K562 (cell line): ENCODE data around the gene CIB2. TPM values are rescaled to one million over a fixed set of nuclear protein-coding genes. Genes with fewer than 3 reads are reported as not detected.

Experiments
- IRF1 ChIP-seq: sonication (generic); formaldehyde crosslinking; IDR thresholded peaks from 2 replicates; pipeline ENCODE4 v1.8.0; 2022; ENCODE audit warnings: missing genetic modification reagents, mild to moderate bottlenecking, borderline replicate concordance
- ZBTB40 ChIP-seq, 2 experiments: fragments of 450-650 bp in 1 of 2; sonication (generic) in 1 of 2; formaldehyde crosslinking in 1 of 2; IDR thresholded peaks; 2 replicates each; pipeline versions ENCODE4 v1.7.1 to v1.9.0; 2016 to 2022; ENCODE audit warnings: inconsistent platforms in 1 of 2, mild to moderate bottlenecking in 1 of 2, missing genetic modification reagents in 1 of 2
- polyA plus RNA-seq, 8 experiments: library from polyadenylated mRNA; depleted of rRNA in 4 of 8; stranded (reverse) in 5 of 8; unstranded in 3 of 8; fragments of >200 nt; fragmentation: Nextera tagmentation in 2 of 8; fragmentation: Illumina TruSeq in 1 of 8; extraction: Ambion mirVana in 2 of 8; extraction: Trizol in 1 of 8; gene quantifications; 2 replicates each; pipeline versions ENCODE4 v1.2.1 to v1.2.3, GENCODE V29; 2011 to 2014; ENCODE audit warnings: inconsistent platforms in 1 of 8, missing spikeins in 1 of 8
- total RNA-seq, 7 experiments: library from RNA; depleted of rRNA in 6 of 7; stranded (reverse); fragments of >200 nt in 6 of 7; fragmentation: Illumina TruSeq in 2 of 7; extraction: Trizol in 2 of 7; gene quantifications; 2 replicates each; pipeline versions ENCODE4 v1.2.1 to v1.2.3, GENCODE V29; 2011 to 2021; ENCODE audit warnings: low replicate concordance in 1 of 7

CIB2 gene
- total and polyA plus RNA-seq, 9 of the 15 experiments (the other 6 are each of a cell fraction or from before 2014, with no cell fraction given): 1.5 to 37.4 (median 19.4) TPM

- TF ChIP-seq ZBTB40 (IDR thresholded peaks at IDR 0.05) (no peak), ZBTB40 (CRISPR knock-in tag; IDR thresholded peaks at IDR 0.05) (no peak), IRF1 (no peak)
These were observed 16.3 kb upstream of the CIB2 start (continued) for GRCh38 chr15:78147566-78147965.
